ENCODE data around the gene BCORL1.

DNA sequence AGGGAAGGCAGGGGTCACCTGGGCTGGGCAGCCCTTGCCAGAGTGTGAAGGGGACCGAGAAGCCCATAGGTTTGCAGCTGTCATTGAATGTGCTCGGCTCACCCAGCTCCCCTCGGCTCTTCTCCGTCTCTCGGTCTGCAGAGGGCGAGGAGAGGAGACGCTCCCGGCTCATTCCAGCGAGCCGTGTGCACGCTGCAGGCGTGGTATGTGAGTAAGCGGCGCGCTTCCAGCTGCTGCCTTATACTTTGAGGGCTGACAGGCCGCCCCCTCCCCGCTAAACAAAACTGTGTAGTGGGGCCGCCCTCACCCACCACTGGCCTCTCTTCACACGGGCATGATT, 23.0 kb upstream of the BCORL1 start:
- TF ChIP-seq, protein P1, sequence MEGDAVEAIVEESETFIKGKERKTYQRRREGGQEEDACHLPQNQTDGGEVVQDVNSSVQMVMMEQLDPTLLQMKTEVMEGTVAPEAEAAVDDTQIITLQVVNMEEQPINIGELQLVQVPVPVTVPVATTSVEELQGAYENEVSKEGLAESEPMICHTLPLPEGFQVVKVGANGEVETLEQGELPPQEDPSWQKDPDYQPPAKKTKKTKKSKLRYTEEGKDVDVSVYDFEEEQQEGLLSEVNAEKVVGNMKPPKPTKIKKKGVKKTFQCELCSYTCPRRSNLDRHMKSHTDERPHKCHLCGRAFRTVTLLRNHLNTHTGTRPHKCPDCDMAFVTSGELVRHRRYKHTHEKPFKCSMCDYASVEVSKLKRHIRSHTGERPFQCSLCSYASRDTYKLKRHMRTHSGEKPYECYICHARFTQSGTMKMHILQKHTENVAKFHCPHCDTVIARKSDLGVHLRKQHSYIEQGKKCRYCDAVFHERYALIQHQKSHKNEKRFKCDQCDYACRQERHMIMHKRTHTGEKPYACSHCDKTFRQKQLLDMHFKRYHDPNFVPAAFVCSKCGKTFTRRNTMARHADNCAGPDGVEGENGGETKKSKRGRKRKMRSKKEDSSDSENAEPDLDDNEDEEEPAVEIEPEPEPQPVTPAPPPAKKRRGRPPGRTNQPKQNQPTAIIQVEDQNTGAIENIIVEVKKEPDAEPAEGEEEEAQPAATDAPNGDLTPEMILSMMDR (IDR thresholded peaks at IDR 0.05; ENCODE audit: borderline replicate concordance, extremely low read depth, low read length, poor library complexity, severe bottlenecking), result no peak
- no peak for TF ChIP-seq EZH2 (IDR thresholded peaks at IDR 0.05; ENCODE audit: borderline replicate concordance, low read depth, low read length, severe bottlenecking)
